GM18505 (cell line): ENCODE measurements around the gene SRGAP3.

Experiments used
- ATAC-seq: cut with Tn5 transposase; IDR thresholded peaks from one replicate; pipeline ENCODE4 v1.9.1; 2021; ENCODE audit not compliant: unreplicated experiment
- POLR2A ChIP-seq: IDR thresholded peaks from 4 replicates; pipeline ENCODE4 v1.6.1; 2011; ENCODE audit warnings: borderline replicate concordance; ENCODE audit not compliant: insufficient read depth, insufficient read length; ENCODE audit errors: extremely low read depth

The SRGAP3 gene

GRCh38 chr3:9021271-9022009, 228.0 kb downstream of the SRGAP3 start:
- TF ChIP-seq POLR2A, result no peak
- ATAC-seq, result no peak

GRCh38 chr3:9020426-9020825, 229.0 kb downstream of the SRGAP3 start:
- no peak for ATAC-seq

GRCh38 chr3:9019259-9019961, 230.0 kb downstream of the SRGAP3 start:
- no peak for ATAC-seq
- TF ChIP-seq POLR2A, result no peak

More at GRCh38 chr3:9020426-9020825, 229.0 kb downstream of the SRGAP3 start:
- TF ChIP-seq POLR2A, result no peak

- no peak for ATAC-seq
- TF ChIP-seq POLR2A, result no peak
Observed at GRCh38 chr3:9015250-9015649, 234.2 kb downstream of the SRGAP3 start.

GRCh38 chr3:9013782-9014563, 235.5 kb downstream of the SRGAP3 start:
- ATAC-seq, result no peak
- TF ChIP-seq POLR2A, result no peak

- no peak for TF ChIP-seq POLR2A
- ATAC-seq, result no peak
Observed at GRCh38 chr3:9012521-9012920, 236.9 kb downstream of the SRGAP3 start.

GRCh38 chr3:9009976-9010545, 239.4 kb downstream of the SRGAP3 start:
- no peak for TF ChIP-seq POLR2A
- no peak for ATAC-seq

GRCh38 chr3:9008550-9009255, 240.7 kb downstream of the SRGAP3 start:
- ATAC-seq, result no peak
- TF ChIP-seq POLR2A, result no peak

- ATAC-seq, result no peak
- TF ChIP-seq POLR2A, result no peak
Observed at GRCh38 chr3:9007928-9008327, 241.5 kb downstream of the SRGAP3 start.

- ATAC-seq, result no peak
- no peak for TF ChIP-seq POLR2A
Observed at GRCh38 chr3:9007213-9007612, 242.2 kb downstream of the SRGAP3 start.

GRCh38 chr3:9000041-9000440, 249.4 kb downstream of the SRGAP3 start:
- no peak for TF ChIP-seq POLR2A
- ATAC-seq, result no peak

GRCh38 chr3:8997151-8997550, 252.3 kb downstream of the SRGAP3 start:
- no peak for ATAC-seq
- no peak for TF ChIP-seq POLR2A
